Prostate gland (tissue), 2 donors: Measurements from ENCODE around the gene MAB21L1.

Experiments used
- POLR2A ChIP-seq: fragments of 450-650 bp; IDR thresholded peaks from one replicate; pipeline ENCODE4 v1.6.1; 2016; ENCODE audit warnings: antibody characterized with exemption, mild to moderate bottlenecking
- TF ChIP-seq, protein P1 (sequence below), 4 experiments: fragments of 200-600 bp in 2 of 4; fragments of 450-650 bp in 2 of 4; sonication (generic) in 2 of 4; IDR thresholded peaks; 1 replicate in 3 of 4; 2 replicates in 1 of 4; pipeline ENCODE4 v1.5.1; 2016 to 2019; ENCODE audit warnings: antibody characterized with exemption in 4 of 4, mild to moderate bottlenecking in 2 of 4, moderate library complexity in 2 of 4

- TF ChIP-seq POLR2A = no peak
- TF ChIP-seq, protein P1, sequence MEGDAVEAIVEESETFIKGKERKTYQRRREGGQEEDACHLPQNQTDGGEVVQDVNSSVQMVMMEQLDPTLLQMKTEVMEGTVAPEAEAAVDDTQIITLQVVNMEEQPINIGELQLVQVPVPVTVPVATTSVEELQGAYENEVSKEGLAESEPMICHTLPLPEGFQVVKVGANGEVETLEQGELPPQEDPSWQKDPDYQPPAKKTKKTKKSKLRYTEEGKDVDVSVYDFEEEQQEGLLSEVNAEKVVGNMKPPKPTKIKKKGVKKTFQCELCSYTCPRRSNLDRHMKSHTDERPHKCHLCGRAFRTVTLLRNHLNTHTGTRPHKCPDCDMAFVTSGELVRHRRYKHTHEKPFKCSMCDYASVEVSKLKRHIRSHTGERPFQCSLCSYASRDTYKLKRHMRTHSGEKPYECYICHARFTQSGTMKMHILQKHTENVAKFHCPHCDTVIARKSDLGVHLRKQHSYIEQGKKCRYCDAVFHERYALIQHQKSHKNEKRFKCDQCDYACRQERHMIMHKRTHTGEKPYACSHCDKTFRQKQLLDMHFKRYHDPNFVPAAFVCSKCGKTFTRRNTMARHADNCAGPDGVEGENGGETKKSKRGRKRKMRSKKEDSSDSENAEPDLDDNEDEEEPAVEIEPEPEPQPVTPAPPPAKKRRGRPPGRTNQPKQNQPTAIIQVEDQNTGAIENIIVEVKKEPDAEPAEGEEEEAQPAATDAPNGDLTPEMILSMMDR (IDR thresholded peaks at IDR 0.05) = no peak
These were observed 26.0 kb upstream of the MAB21L1 start for GRCh38 chr13:35502456-35502855.
